Measurements from ENCODE around the gene AGBL1. TPM values are rescaled to one million over a fixed set of nuclear protein-coding genes. Genes with fewer than 3 reads are reported as not detected.

The AGBL1 gene
- total RNA-seq, 1 experiment from 2014 or later = not detected

GRCh38 chr15:86163816-86164215 is 84.1 kb downstream of the AGBL1 start:
- Mint-ChIP-seq H3K36me3 (ENCODE audit: insufficient read depth in 1 of 3, low read depth in 3 of 3) (no peaks in the 10 kb centered on the region; a peak in 1 of 7 replicates), H3K4me3 (no peak overlapping the region), H3K4me1 (peaks cover 26 to 30% of the 10 kb centered on the region in 2 experiments), H3K27me3 (ENCODE audit: low read depth) (no peaks in the 10 kb centered on the region), H3K9me3 (no peaks in the 10 kb centered on the region), H3K27ac (no peak overlapping the region)
- Histone ChIP-seq H2BK5ac (ENCODE audit: insufficient read length, low read length) (no peak overlapping the region), H3K4me2 (ENCODE audit: insufficient read depth, insufficient read length, low read length) (no peak overlapping the region), H3K27ac (ENCODE audit: insufficient read length, low read depth, low read length) (no peak overlapping the region), H2BK15ac (ENCODE audit: low read depth, low read length) (no peak overlapping the region), H3K9ac (ENCODE audit: extremely low read depth, insufficient read length, low read length) (no peak overlapping the region), H3K4me1 (ENCODE audit: insufficient read depth, low read length) (no peaks in the 10 kb centered on the region; the same call in 1 of the 2 replicates), H2AFZ (ENCODE audit: low read length) (no peak overlapping the region), H2BK120ac (ENCODE audit: low read depth, low read length, poor library complexity, severe bottlenecking) (no peak overlapping the region), H3K79me2 (ENCODE audit: insufficient read depth, low read length) (no peaks in the 10 kb centered on the region), H4K91ac (ENCODE audit: insufficient read length, low read depth, low read length) (no peak overlapping the region), H2BK20ac (ENCODE audit: low read depth, low read length, poor library complexity, severe bottlenecking) (no peak overlapping the region), H4K8ac (replicated peaks; ENCODE audit: insufficient read length, low read depth, low read length) (no peak overlapping the region), H3K27me3 (ENCODE audit: insufficient read depth, low read length) (no peaks in the 10 kb centered on the region), H2AK5ac (ENCODE audit: insufficient read length, low read length) (no peak overlapping the region), H3K23me2 (ENCODE audit: insufficient read length, low read depth, low read length, poor library complexity, severe bottlenecking) (no peaks in the 10 kb centered on the region), H3K14ac (ENCODE audit: insufficient read depth, low read length) (no peak overlapping the region), H3K23ac (ENCODE audit: insufficient read length, low read depth, low read length) (no peak overlapping the region), H3K9me3 (ENCODE audit: control insufficient read depth, low read depth, low read length) (no peaks in the 10 kb centered on the region), H4K20me1 (ENCODE audit: control insufficient read depth, insufficient read depth, insufficient read length) (no peaks in the 10 kb centered on the region), H3K56ac (ENCODE audit: insufficient read length, low read depth, low read length) (no peak overlapping the region), H3T11ph (ENCODE audit: low read length) (no peak overlapping the region), H3K18ac (ENCODE audit: insufficient read length, low read depth, low read length) (no peak overlapping the region), H3K79me1 (ENCODE audit: insufficient read depth, low read depth, low read length, poor library complexity, severe bottlenecking) (no peaks in the 10 kb centered on the region), H4K5ac (ENCODE audit: insufficient read length, low read depth, low read length) (no peak overlapping the region), H2BK12ac (ENCODE audit: insufficient read length, low read depth, low read length) (no peak overlapping the region), H3K4ac (ENCODE audit: low read depth, low read length) (no peak overlapping the region)
- no CpG with 5 or more reads among the region's 2 CpGs for WGBS (ENCODE audit: extremely low coverage, insufficient read length, low lambda C conversion rate)
- no peak for DNase-seq
- TF ChIP-seq, protein P1, sequence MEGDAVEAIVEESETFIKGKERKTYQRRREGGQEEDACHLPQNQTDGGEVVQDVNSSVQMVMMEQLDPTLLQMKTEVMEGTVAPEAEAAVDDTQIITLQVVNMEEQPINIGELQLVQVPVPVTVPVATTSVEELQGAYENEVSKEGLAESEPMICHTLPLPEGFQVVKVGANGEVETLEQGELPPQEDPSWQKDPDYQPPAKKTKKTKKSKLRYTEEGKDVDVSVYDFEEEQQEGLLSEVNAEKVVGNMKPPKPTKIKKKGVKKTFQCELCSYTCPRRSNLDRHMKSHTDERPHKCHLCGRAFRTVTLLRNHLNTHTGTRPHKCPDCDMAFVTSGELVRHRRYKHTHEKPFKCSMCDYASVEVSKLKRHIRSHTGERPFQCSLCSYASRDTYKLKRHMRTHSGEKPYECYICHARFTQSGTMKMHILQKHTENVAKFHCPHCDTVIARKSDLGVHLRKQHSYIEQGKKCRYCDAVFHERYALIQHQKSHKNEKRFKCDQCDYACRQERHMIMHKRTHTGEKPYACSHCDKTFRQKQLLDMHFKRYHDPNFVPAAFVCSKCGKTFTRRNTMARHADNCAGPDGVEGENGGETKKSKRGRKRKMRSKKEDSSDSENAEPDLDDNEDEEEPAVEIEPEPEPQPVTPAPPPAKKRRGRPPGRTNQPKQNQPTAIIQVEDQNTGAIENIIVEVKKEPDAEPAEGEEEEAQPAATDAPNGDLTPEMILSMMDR (conservative IDR thresholded peaks at IDR 0.05) = no peak

Data from H9 (cell line).